ENCODE results near the gene FRMD3.

FRMD3 gene

GRCh38 chr9:83472221-83472665, 66.0 kb downstream of the FRMD3 start:
- no peak for ATAC-seq

GRCh38 chr9:83471241-83471640, 67.0 kb downstream of the FRMD3 start:
- no peak for ATAC-seq

- no peak for ATAC-seq
Measured at GRCh38 chr9:83469722-83470121, 68.5 kb downstream of the FRMD3 start.

GRCh38 chr9:83468821-83469220, 69.4 kb downstream of the FRMD3 start:
- no peak for ATAC-seq

GRCh38 chr9:83466877-83467276, 71.3 kb downstream of the FRMD3 start:
- ATAC-seq: no peak

- no peak for ATAC-seq
Measured at GRCh38 chr9:83466351-83466750, 71.8 kb downstream of the FRMD3 start.

- no peak for ATAC-seq
Measured at GRCh38 chr9:83459830-83460229, 78.4 kb downstream of the FRMD3 start.

GRCh38 chr9:83458530-83458929, 79.7 kb downstream of the FRMD3 start:
- no peak for ATAC-seq

- no peak for ATAC-seq
Measured at GRCh38 chr9:83457005-83457404, 81.2 kb downstream of the FRMD3 start.

- ATAC-seq: no peak
Measured at GRCh38 chr9:83456226-83456625, 82.0 kb downstream of the FRMD3 start.

GRCh38 chr9:83454076-83454475, 84.1 kb downstream of the FRMD3 start:
- ATAC-seq: no peak

- ATAC-seq: no peak
Measured at GRCh38 chr9:83451308-83451707, 86.9 kb downstream of the FRMD3 start.

GRCh38 chr9:83449983-83450382, 88.2 kb downstream of the FRMD3 start:
- ATAC-seq: no peak

- ATAC-seq: no peak
Measured at GRCh38 chr9:83449166-83449565, 89.0 kb downstream of the FRMD3 start.

GRCh38 chr9:83448626-83449025, 89.6 kb downstream of the FRMD3 start:
- ATAC-seq: no peak

- ATAC-seq: no peak
Measured at GRCh38 chr9:83447351-83447750, 90.8 kb downstream of the FRMD3 start.

- no peak for ATAC-seq
Measured at GRCh38 chr9:83445703-83446265, 92.4 kb downstream of the FRMD3 start.

GRCh38 chr9:83444110-83444509, 94.1 kb downstream of the FRMD3 start:
- no peak for ATAC-seq

GRCh38 chr9:83441390-83441789, 96.8 kb downstream of the FRMD3 start:
- no peak for ATAC-seq

GRCh38 chr9:83440641-83441040, 97.6 kb downstream of the FRMD3 start:
- ATAC-seq: no peak

- no peak for ATAC-seq
Measured at GRCh38 chr9:83435301-83435700, 102.9 kb downstream of the FRMD3 start.

GRCh38 chr9:83434254-83434653, 103.9 kb downstream of the FRMD3 start:
- no peak for ATAC-seq

GRCh38 chr9:83433846-83434245, 104.4 kb downstream of the FRMD3 start:
- no peak for ATAC-seq

- ATAC-seq: no peak
Measured at GRCh38 chr9:83432877-83433550, 105.2 kb downstream of the FRMD3 start.

- ATAC-seq: no peak
Measured at GRCh38 chr9:83432104-83432627, 106.0 kb downstream of the FRMD3 start.

Data from activated CD4-positive, CD25-positive, alpha-beta regulatory T cell treated with anti-CD3 and anti-CD28 coated beads, Interleukin-2, amount 50 U/mL, for 24 hours (primary cell).